HL-60 (cell line): Measurements from ENCODE around the gene PTPRD.

ENCODE experiments used
- GABPA ChIP-seq: IDR thresholded peaks from 2 replicates; pipeline ENCODE4 v1.6.1; 2012; ENCODE audit warnings: low read depth
- POLR2AphosphoS5 ChIP-seq: IDR thresholded peaks from 2 replicates; pipeline ENCODE4 v1.6.1; 2012; ENCODE audit warnings: low read depth
- SPI1 ChIP-seq: IDR thresholded peaks from 2 replicates; pipeline ENCODE4 v1.6.1; 2012; ENCODE audit warnings: low read depth, mild to moderate bottlenecking, borderline replicate concordance
- TF ChIP-seq, protein P1 (sequence below): IDR thresholded peaks from one replicate; pipeline ENCODE4 v1.5.1; 2011; ENCODE audit warnings: low read length, control low read depth, inconsistent platforms; ENCODE audit not compliant: insufficient read depth
- TF ChIP-seq, protein P2 (sequence below): IDR thresholded peaks from 2 replicates; pipeline ENCODE4 v1.6.1; 2012; ENCODE audit warnings: low read depth; ENCODE audit not compliant: insufficient replicate concordance

DNA sequence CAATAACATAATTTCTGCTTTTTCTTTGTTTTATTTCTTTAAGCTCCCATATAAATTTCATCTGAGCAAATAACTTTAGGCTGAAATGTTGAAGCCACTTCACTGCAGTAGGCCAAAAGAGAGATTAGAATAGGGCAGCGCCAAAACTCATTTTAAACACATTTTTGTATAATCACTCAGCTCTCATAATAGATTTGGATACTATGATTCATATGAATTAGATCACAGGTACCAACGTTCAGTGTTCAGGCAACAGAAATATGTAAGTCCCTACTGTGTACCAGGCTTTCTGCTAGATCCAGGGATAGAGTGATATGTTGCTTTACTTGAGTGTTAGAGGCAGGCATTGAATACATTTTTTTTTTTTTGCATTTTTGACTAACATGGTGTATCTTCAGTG is 370.5 kb downstream of the PTPRD start:
- TF ChIP-seq, protein P1, sequence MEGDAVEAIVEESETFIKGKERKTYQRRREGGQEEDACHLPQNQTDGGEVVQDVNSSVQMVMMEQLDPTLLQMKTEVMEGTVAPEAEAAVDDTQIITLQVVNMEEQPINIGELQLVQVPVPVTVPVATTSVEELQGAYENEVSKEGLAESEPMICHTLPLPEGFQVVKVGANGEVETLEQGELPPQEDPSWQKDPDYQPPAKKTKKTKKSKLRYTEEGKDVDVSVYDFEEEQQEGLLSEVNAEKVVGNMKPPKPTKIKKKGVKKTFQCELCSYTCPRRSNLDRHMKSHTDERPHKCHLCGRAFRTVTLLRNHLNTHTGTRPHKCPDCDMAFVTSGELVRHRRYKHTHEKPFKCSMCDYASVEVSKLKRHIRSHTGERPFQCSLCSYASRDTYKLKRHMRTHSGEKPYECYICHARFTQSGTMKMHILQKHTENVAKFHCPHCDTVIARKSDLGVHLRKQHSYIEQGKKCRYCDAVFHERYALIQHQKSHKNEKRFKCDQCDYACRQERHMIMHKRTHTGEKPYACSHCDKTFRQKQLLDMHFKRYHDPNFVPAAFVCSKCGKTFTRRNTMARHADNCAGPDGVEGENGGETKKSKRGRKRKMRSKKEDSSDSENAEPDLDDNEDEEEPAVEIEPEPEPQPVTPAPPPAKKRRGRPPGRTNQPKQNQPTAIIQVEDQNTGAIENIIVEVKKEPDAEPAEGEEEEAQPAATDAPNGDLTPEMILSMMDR = no peak
- TF ChIP-seq, protein P2, sequence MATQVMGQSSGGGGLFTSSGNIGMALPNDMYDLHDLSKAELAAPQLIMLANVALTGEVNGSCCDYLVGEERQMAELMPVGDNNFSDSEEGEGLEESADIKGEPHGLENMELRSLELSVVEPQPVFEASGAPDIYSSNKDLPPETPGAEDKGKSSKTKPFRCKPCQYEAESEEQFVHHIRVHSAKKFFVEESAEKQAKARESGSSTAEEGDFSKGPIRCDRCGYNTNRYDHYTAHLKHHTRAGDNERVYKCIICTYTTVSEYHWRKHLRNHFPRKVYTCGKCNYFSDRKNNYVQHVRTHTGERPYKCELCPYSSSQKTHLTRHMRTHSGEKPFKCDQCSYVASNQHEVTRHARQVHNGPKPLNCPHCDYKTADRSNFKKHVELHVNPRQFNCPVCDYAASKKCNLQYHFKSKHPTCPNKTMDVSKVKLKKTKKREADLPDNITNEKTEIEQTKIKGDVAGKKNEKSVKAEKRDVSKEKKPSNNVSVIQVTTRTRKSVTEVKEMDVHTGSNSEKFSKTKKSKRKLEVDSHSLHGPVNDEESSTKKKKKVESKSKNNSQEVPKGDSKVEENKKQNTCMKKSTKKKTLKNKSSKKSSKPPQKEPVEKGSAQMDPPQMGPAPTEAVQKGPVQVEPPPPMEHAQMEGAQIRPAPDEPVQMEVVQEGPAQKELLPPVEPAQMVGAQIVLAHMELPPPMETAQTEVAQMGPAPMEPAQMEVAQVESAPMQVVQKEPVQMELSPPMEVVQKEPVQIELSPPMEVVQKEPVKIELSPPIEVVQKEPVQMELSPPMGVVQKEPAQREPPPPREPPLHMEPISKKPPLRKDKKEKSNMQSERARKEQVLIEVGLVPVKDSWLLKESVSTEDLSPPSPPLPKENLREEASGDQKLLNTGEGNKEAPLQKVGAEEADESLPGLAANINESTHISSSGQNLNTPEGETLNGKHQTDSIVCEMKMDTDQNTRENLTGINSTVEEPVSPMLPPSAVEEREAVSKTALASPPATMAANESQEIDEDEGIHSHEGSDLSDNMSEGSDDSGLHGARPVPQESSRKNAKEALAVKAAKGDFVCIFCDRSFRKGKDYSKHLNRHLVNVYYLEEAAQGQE = no peak
- TF ChIP-seq POLR2AphosphoS5 (no peak), SPI1 (no peak), GABPA (no peak)
